Transverse colon (tissue), 4 donors: Measurements from ENCODE around the gene ACSM5. TPM values are rescaled to one million over a fixed set of nuclear protein-coding genes. Genes with fewer than 3 reads are reported as not detected.
"Not testable (repeated sequence)": the region's sequence is repeated elsewhere in the genome, so short reads cannot be mapped to it uniquely, and the experiment has no call there.

Experiments used
- DNase-seq: peaks from one replicate; pipeline ENCODE4 v3.0.0-alpha.2; 2019
- H3K27ac ChIP-seq, 4 donors: fragments of 200-600 bp; sonication (generic); 2 replicates each; pipeline ENCODE4 v1.5.1; 2016 to 2018; ENCODE audit warnings: inconsistent platforms in 4 of 4
- H3K27me3 ChIP-seq: fragments of 200-600 bp; sonication (generic); 2 replicates; pipeline ENCODE4 v1.5.1; 2017; ENCODE audit warnings: inconsistent platforms
- H3K36me3 ChIP-seq, 4 donors: fragments of 200-600 bp; sonication (generic); 2 replicates each; pipeline ENCODE4 v1.5.1; 2017 to 2019; ENCODE audit warnings: inconsistent platforms in 4 of 4
- H3K4me1 ChIP-seq, 4 donors: fragments of 200-600 bp; sonication (generic); 2 replicates each; pipeline ENCODE4 v1.5.1; 2017 to 2020; ENCODE audit warnings: inconsistent platforms in 4 of 4
- H3K4me3 ChIP-seq, 4 donors: fragments of 200-600 bp; sonication (generic); 1 replicate in 1 of 4; 2 replicates in 3 of 4; pipeline versions ENCODE4 v1.5.1 to v1.6.1; 2017 to 2019; ENCODE audit warnings: inconsistent platforms in 4 of 4
- H3K9me3 ChIP-seq, 2 donors: fragments of 200-600 bp; sonication (generic); 2 replicates each; pipeline ENCODE4 v1.5.1; 2017 to 2019; ENCODE audit warnings: inconsistent platforms in 2 of 2
- CTCF ChIP-seq, 5 experiments: fragments of 200-600 bp in 3 of 5; fragments of 450-650 bp in 2 of 5; sonication (generic) in 3 of 5; IDR thresholded peaks; 1 replicate in 2 of 5; 2 replicates in 3 of 5; pipeline ENCODE4 v1.5.1; 2016 to 2017; ENCODE audit warnings: antibody characterized with exemption in 5 of 5, inconsistent platforms in 3 of 5, mild to moderate bottlenecking in 2 of 5, moderate library complexity in 1 of 5
- EP300 ChIP-seq: sonication (generic); formaldehyde crosslinking; IDR thresholded peaks from one replicate; pipeline ENCODE4 v1.6.1; 2017; ENCODE audit warnings: antibody characterized with exemption, low read depth
- POLR2A ChIP-seq: fragments of 450-650 bp; IDR thresholded peaks from one replicate; pipeline ENCODE4 v1.6.1; 2016; ENCODE audit warnings: antibody characterized with exemption, mild to moderate bottlenecking, moderate library complexity
- POLR2AphosphoS5 ChIP-seq, 3 donors: sonication (generic); formaldehyde crosslinking; IDR thresholded peaks; one replicate each; pipeline ENCODE4 v1.6.1; 2016; ENCODE audit warnings: antibody characterized with exemption in 3 of 3
- WGBS, 2 donors: methylation state at CpG; one replicate each; pipeline ENCODE4 v1.1.5; 2018; ENCODE audit warnings: low coverage in 1 of 2; 5-methylcytosine and 5-hydroxymethylcytosine counted together
- in situ Hi-C, 4 donors: fragments of 200-750 bp; cut with MboI; loops; one replicate each; pipeline versions ENCODE4 v1.15.0 to v1.15.1; 2017; ENCODE audit warnings: low sequenced_read_pairs in 3 of 4, low pct_ligation_motif_present in 1 of 4, low pct_unique_long_range_greater_than_20kb in 1 of 4
- intact Hi-C: fragments of 100-400 bp; cut with DNase I; formaldehyde crosslinking; loops from one replicate; pipeline ENCODE4 v1.15.1; 2023; ENCODE audit warnings: low total_unique reads
- total RNA-seq, 4 donors: library from RNA; depleted of rRNA; stranded (reverse); fragments of >200 nt; gene quantifications; one replicate each; pipeline ENCODE4 v1.1.0, GENCODE V29; 2016

ACSM5 gene
- total RNA-seq, 4 donors from 2014 or later = 1.3 to 2.3 (median 1.5) TPM; not detected in 1

GRCh38 chr16:20441191-20441590, 31.9 kb downstream of the ACSM5 start:
- H3K27me3 ChIP-seq = no peaks in the 10 kb centered on the region
- TF ChIP-seq POLR2AphosphoS5 (IDR thresholded peaks at IDR 0.05) (no peak), POLR2A (no peak), EP300 (no peak), CTCF (IDR thresholded peaks at IDR 0.05) (no peak)
- no peaks in the 10 kb centered on the region for H3K4me1 ChIP-seq
- in situ Hi-C loops (no loop called here), intact Hi-C loops (no loop called here)
- no peaks in the 10 kb centered on the region for H3K36me3 ChIP-seq
- H3K27ac ChIP-seq = peak overlapping the region in 2 of 4 donors; percentile 80
- WGBS, 2 donors = 42 to 43% methylated on average over 3 of the region's 3 CpGs
- no peak for DNase-seq
- no peaks in the 10 kb centered on the region for H3K9me3 ChIP-seq
- no peak overlapping the region for H3K4me3 ChIP-seq

- WGBS, 2 donors = 81% methylated on average over 2 of the region's 4 CpGs; no CpG with 5 or more reads in 1 of the 2 donors
- DNase-seq, H3K4me3 ChIP-seq, H3K36me3 ChIP-seq, intact Hi-C loops, H3K4me1 ChIP-seq, H3K9me3 ChIP-seq, in situ Hi-C loops, H3K27me3 ChIP-seq: not testable (repeated sequence)
- H3K27ac ChIP-seq = peak overlapping the region in 1 of 4 donors; percentile 80
These were observed 32.5 kb downstream of the ACSM5 start for GRCh38 chr16:20441859-20442258.

- intact Hi-C loops = not testable (repeated sequence)
These were observed 37.5 kb downstream of the ACSM5 start for GRCh38 chr16:20446652-20447393.

GRCh38 chr16:20451364-20451763, 42.0 kb downstream of the ACSM5 start, which contains the start of gene ACSM2A:
TSS of gene ACSM2A (plus strand) at chr16:20451521. CDS start at chr16:20460115, 8,594 bp downstream.
- in situ Hi-C loops, H3K4me1 ChIP-seq, intact Hi-C loops, H3K27ac ChIP-seq, H3K4me3 ChIP-seq, H3K36me3 ChIP-seq, H3K9me3 ChIP-seq, DNase-seq, H3K27me3 ChIP-seq: not testable (repeated sequence)
- no CpG with 5 or more reads among the region's 1 CpG for WGBS, 2 donors

More at GRCh38 chr16:20446652-20447393, 37.5 kb downstream of the ACSM5 start:
- H3K4me1 ChIP-seq, H3K27me3 ChIP-seq, H3K27ac ChIP-seq, DNase-seq, H3K9me3 ChIP-seq, H3K4me3 ChIP-seq, in situ Hi-C loops, H3K36me3 ChIP-seq: not testable (repeated sequence)
- no CpG with 5 or more reads among the region's 3 CpGs for WGBS, 2 donors

GRCh38 chr16:20453633-20454032, 44.3 kb downstream of the ACSM5 start:
- WGBS, 2 donors = no CpG with 5 or more reads among the region's 5 CpGs
- DNase-seq, H3K4me3 ChIP-seq, H3K27me3 ChIP-seq, H3K36me3 ChIP-seq, H3K27ac ChIP-seq, H3K4me1 ChIP-seq, intact Hi-C loops, in situ Hi-C loops, H3K9me3 ChIP-seq: not testable (repeated sequence)

- H3K4me3 ChIP-seq, DNase-seq, H3K9me3 ChIP-seq, H3K36me3 ChIP-seq, H3K4me1 ChIP-seq, intact Hi-C loops, in situ Hi-C loops, H3K27ac ChIP-seq, H3K27me3 ChIP-seq: not testable (repeated sequence)
- 86 to 90% methylated on average over 2 of the region's 2 CpGs for WGBS, 2 donors
These were observed 49.9 kb downstream of the ACSM5 start for GRCh38 chr16:20459227-20459626.

GRCh38 chr16:20460313-20460712, 51.0 kb downstream of the ACSM5 start:
- H3K4me1 ChIP-seq, H3K36me3 ChIP-seq, DNase-seq, H3K4me3 ChIP-seq, H3K9me3 ChIP-seq, H3K27ac ChIP-seq, in situ Hi-C loops, H3K27me3 ChIP-seq, intact Hi-C loops: not testable (repeated sequence)
- WGBS, 2 donors = 75 to 83% methylated on average over 1 to 3 of the region's 4 CpGs

- H3K27me3 ChIP-seq, H3K9me3 ChIP-seq, H3K4me3 ChIP-seq, intact Hi-C loops, in situ Hi-C loops, DNase-seq, H3K27ac ChIP-seq, H3K36me3 ChIP-seq, H3K4me1 ChIP-seq: not testable (repeated sequence)
These were observed 59.6 kb downstream of the ACSM5 start for GRCh38 chr16:20468954-20469353.

- WGBS, 2 donors = 100% methylated on average over 2 of the region's 2 CpGs
- DNase-seq, in situ Hi-C loops, H3K4me3 ChIP-seq, H3K27me3 ChIP-seq, H3K4me1 ChIP-seq, H3K27ac ChIP-seq, intact Hi-C loops, H3K9me3 ChIP-seq, H3K36me3 ChIP-seq: not testable (repeated sequence)
These were observed 60.6 kb downstream of the ACSM5 start for GRCh38 chr16:20469930-20470329.

- H3K4me1 ChIP-seq, H3K4me3 ChIP-seq, DNase-seq, H3K36me3 ChIP-seq, intact Hi-C loops, H3K27ac ChIP-seq, H3K9me3 ChIP-seq, in situ Hi-C loops, H3K27me3 ChIP-seq: not testable (repeated sequence)
- WGBS, 2 donors = 74% methylated on average over 1 of the region's 1 CpG; no CpG with 5 or more reads in 1 of the 2 donors
These were observed 61.4 kb downstream of the ACSM5 start for GRCh38 chr16:20470732-20471131.
